Parathyroid adenoma (tissue), 2 donors: ENCODE results near the gene LTA.

Experiments
- H2AFZ ChIP-seq: fragments of 300-600 bp; sonication (generic); one replicate; pipeline ENCODE4 v1.7.0; 2017; ENCODE audit warnings: antibody characterized with exemption, mild to moderate bottlenecking
- H3K27ac ChIP-seq: fragments of 300-600 bp; sonication (generic); one replicate; pipeline ENCODE4 v1.7.0; 2017
- H3K27me3 ChIP-seq: fragments of 300-600 bp; sonication (generic); one replicate; pipeline ENCODE4 v1.7.0; 2017; ENCODE audit warnings: low read length; ENCODE audit not compliant: control insufficient read depth, insufficient read depth
- H3K36me3 ChIP-seq: fragments of 300-600 bp; sonication (generic); one replicate; pipeline ENCODE4 v1.7.0; 2017; ENCODE audit warnings: low read length; ENCODE audit not compliant: control insufficient read depth, insufficient read depth
- H3K4me1 ChIP-seq: fragments of 300-600 bp; sonication (generic); one replicate; pipeline ENCODE4 v1.7.0; 2017; ENCODE audit warnings: control low read depth
- H3K4me2 ChIP-seq: fragments of 300-600 bp; sonication (generic); one replicate; pipeline ENCODE4 v1.7.0; 2017; ENCODE audit warnings: low read length
- H3K4me3 ChIP-seq: fragments of 300-600 bp; sonication (generic); one replicate; pipeline ENCODE4 v1.7.0; 2017; ENCODE audit warnings: low read depth, low read length
- H3K79me2 ChIP-seq: fragments of 300-600 bp; sonication (generic); one replicate; pipeline ENCODE4 v1.7.0; 2017; ENCODE audit warnings: control low read depth
- H3K9ac ChIP-seq: fragments of 300-600 bp; sonication (generic); one replicate; pipeline ENCODE4 v1.7.0; 2017; ENCODE audit warnings: mild to moderate bottlenecking
- H3K9me3 ChIP-seq: fragments of 300-600 bp; sonication (generic); one replicate; pipeline ENCODE4 v1.7.0; 2017; ENCODE audit warnings: low read length; ENCODE audit not compliant: control insufficient read depth
- CTCF ChIP-seq: fragments of 300-600 bp; sonication (generic); IDR thresholded peaks from one replicate; pipeline ENCODE4 v1.7.0; 2017; ENCODE audit warnings: antibody characterized with exemption, mild to moderate bottlenecking
- donor health status: primary hyperparathyroidism.

The LTA gene

GRCh38 chr6:31585491-31585890, 13.4 kb downstream of the LTA start:
- Histone ChIP-seq H3K27ac (no peak overlapping the region), H3K9ac (no peak overlapping the region), H3K9me3 (no peaks in the 10 kb centered on the region)

GRCh38 chr6:31586008-31586407, 13.9 kb downstream of the LTA start, which contains the start of gene LST1:
Gene LST1 (plus strand): TSS chr6:31586277. CDS start chr6:31587300, 1,023 bp downstream.
- TF ChIP-seq CTCF: no peak
- no peaks in the 10 kb centered on the region for H3K9me3 ChIP-seq
- no peaks in the 10 kb centered on the region for H3K36me3 ChIP-seq
- H3K4me1 ChIP-seq: no peaks in the 10 kb centered on the region
- H3K4me3 ChIP-seq: no peak within 1 kb of the TSS
- H3K79me2 ChIP-seq: no peaks in the 10 kb centered on the region
- H3K9ac ChIP-seq: no peak within 1 kb of the TSS
- H2AFZ ChIP-seq: no peak within 1 kb of the TSS
- no peak within 1 kb of the TSS for H3K4me2 ChIP-seq
- H3K27me3 ChIP-seq: no peaks in the 10 kb centered on the region
- no peak within 1 kb of the TSS for H3K27ac ChIP-seq

More at GRCh38 chr6:31585491-31585890, 13.4 kb downstream of the LTA start:
- no peaks in the 10 kb centered on the region for H3K27me3 ChIP-seq
- no peaks in the 10 kb centered on the region for H3K36me3 ChIP-seq
- H3K4me1 ChIP-seq: no peaks in the 10 kb centered on the region
- H3K4me2 ChIP-seq: no peak overlapping the region
- H3K79me2 ChIP-seq: no peaks in the 10 kb centered on the region
- H3K4me3 ChIP-seq: no peak overlapping the region
- peak; percentile 14 for TF ChIP-seq CTCF
- H2AFZ ChIP-seq: no peak overlapping the region

GRCh38 chr6:31586599-31587281, 14.7 kb downstream of the LTA start:
- H3K4me1 ChIP-seq: no peaks in the 10 kb centered on the region
- H3K27me3 ChIP-seq: no peaks in the 10 kb centered on the region
- no peaks in the 10 kb centered on the region for H3K79me2 ChIP-seq
- no peak overlapping the region for H2AFZ ChIP-seq
- TF ChIP-seq CTCF: no peak
- H3K9ac ChIP-seq: no peak overlapping the region
- no peak overlapping the region for H3K4me2 ChIP-seq
- no peaks in the 10 kb centered on the region for H3K9me3 ChIP-seq
- no peak overlapping the region for H3K27ac ChIP-seq
- H3K4me3 ChIP-seq: no peak overlapping the region
- H3K36me3 ChIP-seq: no peaks in the 10 kb centered on the region

GRCh38 chr6:31587791-31588777, 16.0 kb downstream of the LTA start:
- no peak overlapping the region for H3K27ac ChIP-seq
- no peaks in the 10 kb centered on the region for H3K27me3 ChIP-seq
- no peak overlapping the region for H3K4me2 ChIP-seq
- no peak overlapping the region for H3K9ac ChIP-seq
- no peaks in the 10 kb centered on the region for H3K9me3 ChIP-seq
- H2AFZ ChIP-seq: no peak overlapping the region
- no peaks in the 10 kb centered on the region for H3K79me2 ChIP-seq
- no peak for TF ChIP-seq CTCF
- no peaks in the 10 kb centered on the region for H3K4me1 ChIP-seq
- H3K4me3 ChIP-seq: no peak overlapping the region
- no peaks in the 10 kb centered on the region for H3K36me3 ChIP-seq
